GM12874 (cell line): Measurements from ENCODE around the gene ONECUT1.

Experiments used
- CTCF ChIP-seq: IDR thresholded peaks from 2 replicates; pipeline ENCODE4 v1.5.1; 2011; ENCODE audit warnings: low read depth, mild to moderate bottlenecking, control low read depth, low read length, moderate library complexity; ENCODE audit not compliant: insufficient read depth

The ONECUT1 gene

GRCh38 chr15:52732551-52732950 lies 57.6 kb downstream of the ONECUT1 start:
- no peak for TF ChIP-seq CTCF

GRCh38 chr15:52731732-52732470 lies 58.2 kb downstream of the ONECUT1 start:
- no peak for TF ChIP-seq CTCF

GRCh38 chr15:52731004-52731403 lies 59.1 kb downstream of the ONECUT1 start:
- no peak for TF ChIP-seq CTCF

- TF ChIP-seq CTCF: no peak
These were observed 59.5 kb downstream of the ONECUT1 start for GRCh38 chr15:52730594-52730993.

GRCh38 chr15:52730173-52730572 lies 60.0 kb downstream of the ONECUT1 start:
- TF ChIP-seq CTCF: no peak

- no peak for TF ChIP-seq CTCF
These were observed 61.2 kb downstream of the ONECUT1 start for GRCh38 chr15:52728899-52729298.

- TF ChIP-seq CTCF: no peak
These were observed 62.3 kb downstream of the ONECUT1 start for GRCh38 chr15:52727815-52728214.
